NCI-H2029 (cell line): ENCODE results near the gene U2AF2.

Experiments
- DNase-seq: peaks from one replicate; lab custom pipeline; 2025; lab: John Stamatoyannopoulos, UW

Gene U2AF2

DNA sequence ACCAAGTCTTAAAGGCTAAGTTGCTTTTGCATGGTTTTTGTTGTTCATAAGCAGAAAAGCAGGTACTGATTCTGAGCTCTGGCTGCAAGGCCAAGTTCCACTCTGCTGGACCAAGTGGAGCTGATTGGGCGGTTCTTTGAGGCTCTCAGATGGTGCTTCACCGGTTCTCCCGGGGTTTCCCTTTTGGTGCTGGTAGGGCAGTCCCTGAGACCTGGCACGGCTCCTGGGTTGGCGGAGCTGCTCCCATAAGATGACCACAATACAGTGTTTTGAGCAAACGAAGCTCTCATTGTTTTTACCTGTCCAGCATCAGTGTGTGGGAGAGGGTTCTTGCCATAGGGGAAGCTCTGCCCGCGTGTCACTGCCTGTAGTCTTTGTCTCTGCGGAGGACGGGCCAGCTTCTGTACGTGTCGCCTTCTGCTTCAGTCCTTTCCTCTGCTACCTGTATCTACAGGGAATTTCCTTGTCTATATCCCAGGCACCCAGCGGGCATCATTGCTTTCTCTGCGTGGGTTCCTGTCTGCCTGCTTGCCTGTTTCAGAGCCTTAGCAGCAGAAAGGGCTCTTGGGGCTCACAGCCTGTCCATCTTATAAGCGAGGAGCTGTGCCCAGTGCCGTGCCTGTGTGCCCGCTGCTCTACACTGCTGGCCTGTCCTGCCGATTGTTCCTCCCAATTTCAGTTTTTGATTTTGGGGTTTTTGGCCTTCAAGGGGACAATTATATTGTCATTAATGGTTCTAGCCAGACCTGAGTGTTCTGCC is 2.3 kb downstream of the U2AF2 start:
- no peak for DNase-seq

DNA sequence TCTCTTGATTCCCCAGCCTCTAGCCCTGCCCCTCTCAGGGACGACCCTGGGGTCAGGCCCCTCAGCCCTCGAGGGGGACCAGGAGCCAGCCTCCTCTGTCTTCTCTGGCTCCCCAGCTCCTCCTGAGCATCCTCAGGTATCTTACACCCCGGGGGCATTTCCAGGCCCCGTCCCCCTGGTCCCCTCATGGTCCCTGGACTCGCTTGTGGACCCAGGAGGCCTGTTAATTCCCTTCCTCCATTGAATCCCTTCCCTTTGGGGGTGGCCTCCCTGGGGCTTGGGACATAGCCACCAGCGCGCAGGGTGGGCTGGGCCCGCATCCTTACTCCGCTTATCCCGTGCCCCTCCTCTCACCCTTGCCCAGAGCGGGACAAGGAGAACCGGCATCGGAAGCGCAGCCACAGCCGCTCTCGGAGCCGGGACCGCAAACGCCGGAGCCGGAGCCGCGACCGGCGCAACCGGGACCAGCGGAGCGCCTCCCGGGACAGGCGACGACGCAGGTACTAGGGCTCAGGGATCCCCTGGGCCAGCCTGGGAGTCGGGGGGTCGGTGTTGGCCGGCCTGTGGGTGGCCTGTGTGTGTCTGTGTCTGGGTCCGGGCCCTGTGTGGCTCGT is 4.1 kb downstream of the U2AF2 start:
- no peak for DNase-seq

DNA sequence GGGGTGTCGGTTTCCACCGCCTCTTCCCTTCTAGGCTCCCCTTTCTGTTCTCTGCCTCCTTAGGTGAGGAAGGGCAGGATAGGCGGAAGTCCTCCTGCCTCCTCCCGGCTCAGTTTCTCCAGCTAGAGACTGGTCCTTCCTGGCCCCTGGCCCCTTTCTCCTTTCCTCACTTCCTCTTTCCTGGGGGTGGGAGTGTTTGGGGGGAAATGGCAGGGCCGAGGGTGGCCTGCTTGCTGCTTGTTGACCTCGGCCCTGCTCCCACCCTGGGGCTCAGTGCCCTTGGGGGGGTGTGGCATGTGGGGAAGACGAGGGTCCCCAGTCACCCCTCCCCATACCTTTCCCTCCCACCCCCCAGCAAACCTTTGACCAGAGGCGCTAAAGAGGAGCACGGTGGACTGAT is 5.0 kb downstream of the U2AF2 start:
- no peak for DNase-seq

DNA sequence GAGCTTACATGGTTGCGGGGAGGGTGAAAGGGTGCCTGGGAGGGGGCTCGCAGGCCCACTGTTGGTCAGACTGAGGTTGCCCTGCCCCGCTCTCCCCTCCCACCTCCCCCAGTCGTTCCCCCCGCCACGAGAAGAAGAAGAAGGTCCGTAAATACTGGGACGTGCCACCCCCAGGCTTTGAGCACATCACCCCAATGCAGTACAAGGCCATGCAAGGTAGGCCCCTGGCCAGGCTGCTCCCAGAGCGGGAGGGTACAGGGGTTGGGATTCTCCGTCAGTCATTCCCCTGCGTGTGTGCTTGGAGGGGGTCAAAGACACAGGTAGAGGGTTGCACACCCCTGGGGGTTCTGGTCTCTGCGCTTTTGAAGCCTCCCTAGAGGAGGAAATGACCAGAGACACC is 5.6 kb downstream of the U2AF2 start:
- DNase-seq = no peak

DNA sequence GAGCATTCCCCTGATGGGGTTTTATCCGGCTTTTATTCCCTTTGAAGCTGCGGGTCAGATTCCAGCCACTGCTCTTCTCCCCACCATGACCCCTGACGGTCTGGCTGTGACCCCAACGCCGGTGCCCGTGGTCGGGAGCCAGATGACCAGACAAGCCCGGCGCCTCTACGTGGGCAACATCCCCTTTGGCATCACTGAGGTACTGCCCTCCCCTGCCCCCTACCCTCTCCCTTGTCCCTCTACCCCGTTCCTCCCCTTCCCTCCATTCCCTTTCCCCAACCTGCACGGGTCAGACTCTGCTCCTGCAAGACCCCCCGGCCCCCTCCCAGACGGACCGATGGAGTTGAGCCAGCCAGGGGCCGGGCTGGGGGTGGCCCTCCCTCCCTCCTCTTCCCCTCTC is 6.2 kb downstream of the U2AF2 start:
- DNase-seq = no peak

DNA sequence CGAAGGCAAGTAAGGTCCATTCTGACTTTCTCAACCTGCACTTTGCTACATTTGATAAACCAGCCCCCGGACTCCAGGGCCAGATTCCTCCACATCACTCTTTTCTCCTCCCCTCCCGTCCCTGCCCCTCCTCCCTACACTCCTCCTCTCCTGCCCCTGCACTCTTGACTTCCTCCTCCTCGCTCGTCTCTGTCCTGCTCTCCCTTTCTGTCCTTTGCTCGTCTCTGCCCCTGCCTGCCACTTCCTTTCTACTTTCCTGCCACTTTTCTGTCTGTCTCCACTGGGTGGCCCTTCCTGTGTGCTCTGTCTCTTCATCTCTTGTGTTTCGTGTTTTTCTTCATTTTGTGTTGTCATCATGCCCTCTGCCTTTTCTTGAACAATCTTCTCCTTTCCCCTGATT is 7.0 kb downstream of the U2AF2 start:
- DNase-seq = no peak

DNA sequence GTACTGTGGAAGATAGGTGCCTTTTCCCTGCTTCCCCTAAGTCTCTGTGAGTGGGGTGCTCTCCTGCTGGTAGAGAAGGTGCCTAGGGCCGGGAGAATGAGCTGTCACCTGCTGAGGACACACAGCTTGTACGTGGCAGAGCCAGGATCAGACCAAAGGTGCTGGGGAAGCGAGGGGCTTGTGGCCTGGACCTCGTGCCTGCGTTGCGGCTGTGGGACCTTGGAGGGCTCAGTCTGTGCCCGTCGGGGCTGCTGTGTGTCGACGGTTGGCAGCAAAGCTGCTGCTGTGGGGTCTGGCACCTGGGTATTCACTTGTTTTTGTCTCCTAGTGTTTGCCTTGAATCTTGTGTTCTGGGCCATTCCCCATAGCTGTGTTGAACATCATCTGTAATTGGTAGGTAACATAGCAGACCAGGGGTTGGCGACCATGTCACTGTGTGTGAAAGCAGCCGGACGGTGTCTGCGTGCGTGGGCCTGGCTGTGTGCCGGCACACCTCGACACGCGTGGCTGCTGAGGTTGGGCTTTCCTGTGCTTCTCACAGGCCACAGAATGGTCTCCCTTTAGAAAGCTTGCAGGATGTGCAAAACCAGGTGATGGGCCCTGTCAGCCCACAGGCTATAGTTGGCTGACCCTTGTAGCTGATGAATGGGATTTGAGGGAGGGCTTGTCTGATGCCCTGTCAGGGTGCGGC is 9.2 kb downstream of the U2AF2 start:
- DNase-seq = no peak

DNA sequence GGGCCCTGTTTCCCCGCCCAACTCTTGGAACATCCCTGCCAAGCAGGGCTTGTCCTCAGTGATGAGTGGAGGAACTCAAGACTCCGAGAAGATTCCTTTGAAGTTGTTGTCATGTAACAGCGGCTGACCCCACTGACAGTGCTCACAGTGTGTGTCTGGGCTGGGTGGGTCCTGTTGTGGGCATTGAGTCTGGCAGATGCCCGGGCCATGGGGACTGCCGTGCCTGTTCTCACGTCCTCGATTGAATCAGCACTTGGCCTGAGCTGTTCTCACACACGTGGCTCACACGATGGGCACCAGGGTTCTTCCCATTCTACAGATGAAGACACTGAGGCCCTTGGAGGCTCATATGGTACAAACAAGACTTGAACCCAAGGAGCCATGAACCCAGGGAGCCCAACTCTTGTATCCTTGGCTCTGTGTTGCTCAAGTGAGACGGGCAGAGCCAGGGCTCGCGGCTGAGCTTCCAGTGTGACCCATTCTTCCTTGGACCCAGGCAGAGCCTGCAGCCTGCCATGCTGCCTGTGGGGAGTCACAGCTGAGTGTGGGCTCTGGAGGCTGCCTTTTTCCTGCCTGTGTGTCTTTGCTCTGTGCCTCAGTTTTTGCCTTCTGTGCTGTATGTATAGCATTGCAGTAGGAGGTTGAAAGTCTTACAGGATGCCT is 11.6 kb downstream of the U2AF2 start:
- DNase-seq = no peak

DNA sequence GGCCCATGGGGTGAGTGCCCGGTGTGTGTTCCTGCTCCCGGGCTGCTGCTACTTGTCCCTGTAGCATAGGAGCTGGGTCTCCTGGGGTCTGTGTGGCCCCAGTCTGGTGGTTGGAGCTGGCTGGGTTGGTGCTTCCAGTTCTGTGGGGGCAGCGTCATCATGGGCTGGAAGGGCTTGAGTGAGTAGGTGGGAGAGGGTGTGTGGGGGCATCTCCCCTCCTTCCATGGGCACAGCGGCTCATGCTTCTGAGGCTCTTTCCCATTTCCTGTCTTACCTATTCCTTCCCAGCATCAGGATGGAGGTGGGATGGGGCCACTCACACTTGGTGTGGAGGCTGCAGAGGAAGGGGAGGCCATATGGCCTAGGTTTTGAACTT is 12.2 kb downstream of the U2AF2 start:
- no peak for DNase-seq

DNA sequence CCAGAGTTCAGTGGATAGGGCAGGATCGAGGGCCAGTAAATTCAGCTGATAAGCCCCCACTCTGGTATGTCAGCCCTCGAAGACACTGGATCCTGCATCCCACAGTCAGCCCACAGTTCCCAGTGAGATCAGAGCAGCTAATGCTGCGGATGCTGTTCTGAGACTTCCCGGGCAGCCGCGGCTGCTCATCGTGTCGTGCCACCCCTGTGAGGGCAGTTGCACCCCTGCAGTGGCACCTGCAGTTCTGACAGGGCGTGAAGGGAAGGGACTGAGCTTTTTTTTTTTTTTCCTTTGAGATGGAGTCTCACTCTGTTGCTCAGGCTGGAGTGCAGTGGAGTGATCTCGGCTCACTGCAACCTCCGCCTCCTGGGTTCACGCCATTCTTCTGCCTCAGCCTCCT is 12.7 kb downstream of the U2AF2 start:
- no peak for DNase-seq

DNA sequence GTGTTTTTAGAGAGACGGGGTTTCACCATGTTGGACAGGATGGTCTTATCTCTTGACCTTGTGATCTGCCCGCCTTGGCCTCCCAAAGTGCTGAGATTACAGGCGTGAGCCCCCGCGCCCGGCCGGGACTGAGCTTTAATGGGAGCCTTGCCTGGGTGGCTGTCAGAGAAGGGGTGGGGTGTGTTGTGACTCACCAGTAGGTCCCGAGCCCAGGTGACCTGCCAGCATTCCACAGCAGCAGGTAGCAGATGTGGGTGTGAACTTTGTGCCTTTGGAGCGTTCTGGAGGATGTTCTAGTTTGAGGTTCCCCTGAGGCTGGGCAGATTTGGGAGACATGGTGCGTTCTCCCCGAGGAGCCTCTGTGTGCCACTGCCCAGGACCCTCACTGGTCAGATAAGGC is 13.1 kb downstream of the U2AF2 start:
- no peak for DNase-seq

DNA sequence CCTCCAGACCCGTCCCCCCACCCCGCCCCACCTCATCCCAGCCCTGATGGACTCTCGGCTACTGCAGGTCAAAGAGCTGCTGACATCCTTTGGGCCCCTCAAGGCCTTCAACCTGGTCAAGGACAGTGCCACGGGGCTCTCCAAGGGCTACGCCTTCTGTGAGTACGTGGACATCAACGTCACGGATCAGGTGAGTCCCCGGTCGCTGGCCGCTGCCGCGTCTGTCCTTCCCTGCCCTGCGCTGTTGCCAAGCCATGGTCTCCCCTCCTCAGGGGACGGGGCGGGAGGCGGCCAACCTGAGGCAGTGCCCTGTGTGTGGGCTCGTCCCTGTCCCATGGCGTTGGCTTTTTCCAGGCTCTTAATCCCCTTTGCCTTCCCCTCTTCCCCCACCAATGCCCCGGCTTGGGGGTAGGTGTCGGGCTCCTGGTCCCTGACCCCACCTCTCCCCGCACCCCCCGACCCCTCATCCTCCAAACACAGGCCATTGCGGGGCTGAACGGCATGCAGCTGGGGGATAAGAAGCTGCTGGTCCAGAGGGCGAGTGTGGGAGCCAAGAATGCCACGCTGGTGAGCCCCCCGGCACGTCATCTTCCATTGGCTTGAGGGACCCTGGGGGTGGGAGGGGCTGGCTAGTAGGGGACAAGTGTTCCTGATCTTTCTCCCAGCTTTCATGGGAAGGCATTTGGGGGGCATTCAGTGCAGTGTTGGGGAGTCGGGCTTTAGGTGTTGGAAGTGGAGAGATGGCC is 13.9 kb downstream of the U2AF2 start:
- DNase-seq = no peak

DNA sequence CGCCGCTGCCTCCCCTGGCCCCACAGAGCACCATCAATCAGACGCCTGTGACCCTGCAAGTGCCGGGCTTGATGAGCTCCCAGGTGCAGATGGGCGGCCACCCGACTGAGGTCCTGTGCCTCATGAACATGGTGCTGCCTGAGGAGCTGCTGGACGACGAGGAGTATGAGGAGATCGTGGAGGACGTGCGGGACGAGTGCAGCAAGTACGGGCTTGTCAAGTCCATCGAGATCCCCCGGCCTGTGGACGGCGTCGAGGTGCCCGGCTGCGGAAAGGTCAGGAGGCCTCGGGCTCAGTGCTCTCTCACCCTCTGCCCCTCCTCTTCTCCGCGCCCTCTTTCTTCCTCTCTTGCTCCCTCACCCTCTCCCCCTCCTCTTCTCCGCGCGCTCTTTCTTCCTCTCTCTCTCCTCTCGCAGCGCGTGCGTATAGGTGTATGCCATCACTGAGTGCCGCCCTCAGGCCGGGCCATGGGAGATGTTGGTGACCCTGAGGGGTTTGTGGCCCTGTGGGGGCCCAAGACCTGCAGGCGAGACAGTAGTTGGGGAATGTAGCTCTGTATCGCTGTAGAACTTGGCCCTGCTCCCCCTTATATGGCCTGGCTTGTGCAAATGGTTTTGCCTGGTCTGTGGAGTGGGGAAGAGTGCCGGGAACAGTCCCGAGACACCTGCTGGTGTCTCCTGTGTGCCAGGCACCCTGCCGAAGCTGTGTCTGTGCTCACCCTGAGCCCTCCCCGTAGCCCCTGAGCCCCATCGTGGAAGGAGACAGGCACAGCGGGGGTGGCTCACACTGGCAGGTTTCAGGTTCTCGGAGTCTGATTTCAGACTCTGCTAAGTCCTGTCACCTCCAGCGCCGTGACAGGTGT is 14.8 kb downstream of the U2AF2 start:
- no peak for DNase-seq

DNA sequence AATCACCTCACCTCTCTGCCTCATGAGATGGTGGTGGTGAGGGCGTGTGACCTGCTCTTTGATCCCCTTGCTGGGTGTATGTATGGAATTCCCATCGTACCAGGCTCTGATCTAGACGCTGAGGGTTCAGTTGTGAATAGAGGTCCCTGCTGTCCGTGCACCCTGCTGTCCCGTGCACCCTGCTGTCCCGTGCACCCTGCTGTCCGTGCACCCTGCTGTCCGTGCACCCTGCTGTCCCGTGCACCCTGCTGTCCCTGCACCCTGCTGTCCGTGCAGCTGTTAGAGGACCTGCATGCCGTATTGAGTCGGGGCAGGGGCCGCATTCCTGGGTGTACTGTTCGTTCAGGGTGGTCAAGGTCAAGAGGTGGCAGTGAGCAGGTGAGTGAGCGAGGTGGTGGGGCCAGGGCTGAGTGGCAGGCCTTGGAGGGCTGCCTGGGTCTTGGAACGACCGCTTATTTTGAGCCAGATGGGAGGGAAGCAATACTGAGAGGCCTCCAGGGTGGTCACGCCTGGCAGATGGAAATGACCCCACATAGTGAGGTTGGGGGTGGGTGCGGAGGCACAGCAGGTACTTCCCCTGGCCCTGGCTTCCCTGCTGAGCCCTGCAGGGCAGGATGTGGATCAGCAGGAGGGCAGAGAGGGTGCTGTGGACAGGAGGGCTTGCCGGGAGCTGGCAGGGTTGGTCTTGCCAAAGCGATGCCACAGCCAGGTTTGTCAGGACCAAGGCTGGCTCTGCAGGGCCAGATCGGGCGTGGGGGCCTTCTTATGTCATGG is 15.6 kb downstream of the U2AF2 start:
- no peak for DNase-seq

DNA sequence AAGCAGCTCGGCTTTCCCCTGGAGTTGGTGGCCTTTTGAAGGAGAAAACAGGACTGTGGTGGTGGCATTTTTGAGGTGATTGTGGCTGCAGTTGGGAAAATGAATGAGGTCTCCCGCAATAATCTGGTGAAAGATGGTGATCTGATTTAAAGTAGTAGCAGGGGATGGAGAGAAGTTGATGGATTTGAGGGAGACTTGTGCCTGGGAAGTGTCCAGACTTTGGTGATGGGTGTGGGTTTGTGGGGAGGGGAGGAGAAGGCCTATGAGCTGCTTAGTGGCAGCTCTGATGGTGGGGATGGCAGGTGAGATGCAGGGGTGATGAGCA is 16.2 kb downstream of the U2AF2 start:
- DNase-seq = no peak

DNA sequence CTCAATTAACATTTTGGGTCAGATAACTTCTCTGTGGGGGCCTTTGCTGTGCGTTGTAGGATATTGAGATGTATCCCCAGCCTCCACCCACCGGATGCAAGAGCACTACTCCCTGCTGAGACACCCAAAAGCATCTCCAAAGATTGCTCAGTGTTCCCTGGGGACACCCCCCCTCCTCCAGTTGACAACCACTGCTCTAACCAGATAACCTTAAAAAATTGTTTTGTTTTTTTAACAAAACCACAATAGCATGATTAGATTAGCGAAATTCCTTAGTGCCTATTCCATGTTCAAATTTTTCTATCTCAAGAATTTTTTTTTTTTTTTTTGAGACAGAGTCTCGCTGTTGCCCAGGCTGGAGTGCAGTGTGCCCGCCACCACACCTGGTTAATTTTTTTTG is 17.6 kb downstream of the U2AF2 start:
- no peak for DNase-seq

DNA sequence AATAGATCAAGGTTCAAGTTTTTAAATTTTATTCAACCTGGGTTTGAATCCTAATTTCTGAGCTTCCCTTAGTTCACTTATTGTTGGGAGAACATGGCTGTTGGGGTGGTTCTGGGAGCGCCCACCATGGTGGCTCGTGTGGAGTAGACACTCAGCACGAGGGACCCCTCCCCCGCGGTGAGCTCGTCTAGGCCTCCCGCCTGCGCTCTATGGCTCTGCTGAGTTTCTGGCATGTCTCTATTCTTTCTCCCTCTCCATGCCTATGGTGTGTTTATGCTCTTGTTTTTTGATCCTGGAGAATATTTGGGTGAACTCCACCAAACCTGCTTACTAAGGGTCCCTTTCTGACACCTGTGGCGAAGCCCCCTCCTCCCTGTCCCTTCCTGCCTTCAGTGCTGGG is 18.6 kb downstream of the U2AF2 start:
- no peak for DNase-seq

DNA sequence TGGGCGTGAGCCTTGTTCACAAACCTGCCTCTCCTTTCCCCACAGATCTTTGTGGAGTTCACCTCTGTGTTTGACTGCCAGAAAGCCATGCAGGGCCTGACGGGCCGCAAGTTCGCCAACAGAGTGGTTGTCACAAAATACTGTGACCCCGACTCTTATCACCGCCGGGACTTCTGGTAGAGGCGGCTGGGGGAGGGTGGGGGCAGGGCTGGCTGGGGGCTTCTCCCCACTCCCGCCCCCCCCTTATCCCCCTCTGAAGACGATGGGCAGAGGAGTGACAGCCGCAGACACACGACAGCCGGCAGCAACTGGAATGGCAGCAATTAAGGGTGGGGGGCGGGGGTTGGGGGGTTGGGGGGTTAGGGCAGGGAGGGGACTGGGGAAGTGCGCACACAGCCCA is 19.1 kb downstream of the U2AF2 start:
- DNase-seq = no peak

DNA sequence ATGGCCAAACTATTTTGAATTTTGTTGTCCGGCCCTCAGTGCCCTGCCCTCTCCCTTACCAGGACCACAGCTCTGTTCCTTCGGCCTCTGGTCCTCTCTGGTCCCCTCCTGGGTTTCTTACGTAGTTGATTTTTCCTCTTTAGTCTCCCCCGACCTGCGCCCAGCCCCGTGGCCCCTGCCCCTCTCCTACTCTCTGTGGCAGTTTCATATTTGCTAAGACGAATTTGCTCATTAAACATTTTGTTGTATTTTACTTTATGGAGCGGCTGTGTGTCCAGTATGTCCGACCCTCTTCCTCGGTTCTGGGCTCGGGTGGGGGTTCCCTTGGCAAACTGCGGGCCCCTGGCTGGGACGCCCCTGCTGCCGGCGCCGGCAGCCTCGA is 19.6 kb downstream of the U2AF2 start:
- no peak for DNase-seq

DNA sequence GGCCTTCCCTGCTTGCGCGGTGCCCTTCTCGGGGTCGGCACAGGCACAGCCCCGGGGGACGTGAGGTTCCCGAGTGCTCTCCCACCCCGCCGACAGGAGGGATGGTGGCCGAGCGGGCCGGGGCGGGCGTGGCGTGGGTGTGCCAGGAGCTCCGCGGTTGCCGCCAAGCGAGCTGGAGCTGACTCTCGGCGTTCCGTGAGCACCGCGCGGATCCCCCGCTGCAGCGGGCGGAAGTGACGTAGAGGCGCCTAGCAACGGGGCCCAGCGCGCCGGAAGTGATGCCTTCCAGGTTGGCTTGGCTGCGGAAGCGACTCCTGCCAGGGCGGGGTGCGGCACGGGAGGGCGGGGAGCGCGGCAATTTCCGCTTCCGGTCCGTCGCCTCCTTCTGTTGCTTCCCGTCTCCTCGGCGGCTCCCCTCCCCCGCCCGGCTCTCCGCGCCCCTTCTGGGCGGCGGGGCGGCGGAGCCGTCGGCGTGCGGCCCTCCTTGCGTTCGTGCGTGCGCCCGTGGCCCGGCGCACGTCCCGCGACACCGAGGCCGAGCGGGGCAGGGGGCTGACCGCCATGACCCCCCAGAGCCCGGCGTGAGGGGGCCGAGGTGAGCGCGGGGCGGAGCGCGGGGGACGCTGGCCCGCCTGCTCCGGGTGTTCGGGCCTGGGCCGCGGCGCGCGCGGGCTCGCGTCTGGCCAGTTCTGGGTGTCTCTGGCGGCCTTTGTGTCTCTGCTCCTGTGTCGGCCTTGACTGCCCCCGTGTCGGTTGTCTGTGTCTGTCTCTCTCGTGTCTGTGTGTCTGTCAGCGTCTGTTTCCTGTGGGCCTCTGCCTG is 20.2 kb downstream of the U2AF2 start, which contains the start of gene EPN1:
Gene EPN1 (plus strand): TSS at position 386 of the 820 bp plus-strand sequence. CDS start 3,402 bp downstream, outside the sequence.
- peak; percentile 96 for DNase-seq
